GM12878 (cell line): ENCODE measurements around the gene APOBEC3B. TPM values are rescaled to one million over a fixed set of nuclear protein-coding genes. Genes with fewer than 3 reads are reported as not detected.

Experiments used
- ATAC-seq: fragments of 200-7000 bp; cut with Tn5 transposase; 3 replicates; pipeline ENCODE4 v1.9.1; 2020; ENCODE audit warnings: mild to moderate bottlenecking, moderate library complexity
- BruUV-seq: library from RNA; stranded (reverse); fragments of 400-500 nt; replicated peaks from 2 replicates; lab custom pipeline; 2021; lab: Mats Ljungman, UMichigan
- CTCF ChIA-PET: fragments of 300-600 bp; sonication (Branson Sonifier 250); formaldehyde crosslinking; extraction: SDS; loops from one replicate; lab custom pipeline; 2021; ENCODE audit warnings: inconsistent platforms; lab: Yijun Ruan, JAX
- POLR2A ChIA-PET: fragments of 350-600 bp; formaldehyde crosslinking; extraction: SDS; loops from one replicate; lab custom pipeline; 2021; ENCODE audit warnings: inconsistent platforms; lab: Charles Lee
- RAD21 ChIA-PET: fragments of 300-600 bp; sonication (Branson Sonifier 250); formaldehyde crosslinking; loops from one replicate; lab custom pipeline; 2023; ENCODE audit warnings: antibody characterized with exemption; ENCODE audit not compliant: unreplicated experiment; lab: Charles Lee
- SMC1A ChIA-PET: fragments of 300-600 bp; sonication (Branson Sonifier 250); formaldehyde crosslinking; loops from one replicate; lab custom pipeline; 2023; ENCODE audit not compliant: unreplicated experiment, uncharacterized antibody; lab: Charles Lee
- DNase-seq: peaks from one replicate; pipeline ENCODE4 v3.0.0-alpha.2; 2011; ENCODE audit warnings: low read depth, low spot score
- FAIRE-seq: peaks from 3 replicates; lab custom pipeline; 2011; peaks lifted over from hg19 to GRCh38; lab: Jason Lieb, UNC
- H2AFZ ChIP-seq: 2 replicates; pipeline ENCODE4 v1.6.0; 2011; ENCODE audit warnings: low read depth, low read length, control low read depth; ENCODE audit not compliant: control insufficient read depth
- H3K27ac ChIP-seq: 2 replicates; pipeline ENCODE4 v1.5.1; 2011; ENCODE audit warnings: control low read depth; ENCODE audit not compliant: control insufficient read depth, insufficient read depth
- H3K27me3 ChIP-seq, 2 experiments: replicated peaks in 1 of 2; 2 replicates each; pipeline versions ENCODE4 v1.6.0 to v1.6.1; 2011; ENCODE audit warnings: low read length in 1 of 2; ENCODE audit not compliant: control insufficient read depth in 2 of 2, insufficient read depth in 2 of 2
- H3K36me3 ChIP-seq, 2 experiments: 2 replicates each; pipeline ENCODE4 v1.5.1; 2011; ENCODE audit warnings: low read length in 1 of 2; ENCODE audit not compliant: control insufficient read depth in 2 of 2, insufficient read depth in 2 of 2
- H3K4me1 ChIP-seq: 2 replicates; pipeline ENCODE4 v1.6.1; 2011; ENCODE audit warnings: mild to moderate bottlenecking, low read length, moderate library complexity, mixed read lengths; ENCODE audit not compliant: control insufficient read depth, insufficient read depth
- H3K4me2 ChIP-seq: 2 replicates; pipeline ENCODE4 v1.6.0; 2011; ENCODE audit warnings: control low read depth; ENCODE audit not compliant: control insufficient read depth, insufficient read depth
- H3K4me3 ChIP-seq: fragments of 200-600 bp; sonication (generic); 2 replicates; pipeline ENCODE4 v1.5.1; 2016
- H3K79me2 ChIP-seq: 2 replicates; pipeline ENCODE4 v1.6.0; 2011; ENCODE audit warnings: low read length; ENCODE audit not compliant: control insufficient read depth, insufficient read depth
- H3K9ac ChIP-seq: 2 replicates; pipeline ENCODE4 v1.8.0; 2011; ENCODE audit warnings: low read length, control low read depth, mixed read lengths; ENCODE audit not compliant: control insufficient read depth, insufficient read depth
- H3K9me3 ChIP-seq: replicated peaks from 3 replicates; pipeline ENCODE4 v1.5.1; 2011; ENCODE audit warnings: mild to moderate bottlenecking, low read length; ENCODE audit not compliant: control insufficient read depth, insufficient read depth
- H4K20me1 ChIP-seq: 2 replicates; pipeline ENCODE4 v1.6.0; 2011; ENCODE audit not compliant: control insufficient read depth, insufficient read depth
- FOXK2 ChIP-seq: fragments of 450-650 bp; IDR thresholded peaks from 2 replicates; pipeline ENCODE4 v1.6.1; 2017; ENCODE audit warnings: mild to moderate bottlenecking, moderate library complexity
- HDAC6 ChIP-seq: fragments of 200-600 bp; sonication (generic); IDR thresholded peaks from one replicate; pipeline ENCODE4 v1.8.0; 2017; ENCODE audit warnings: antibody characterized with exemption; ENCODE audit not compliant: unreplicated experiment
- KLF5 ChIP-seq: fragments of 450-650 bp; IDR thresholded peaks from 2 replicates; pipeline ENCODE4 v1.6.1; 2014; ENCODE audit warnings: mild to moderate bottlenecking; ENCODE audit not compliant: partially characterized antibody
- MTA3 ChIP-seq: IDR thresholded peaks from 2 replicates; pipeline ENCODE4 v1.6.1; 2012; ENCODE audit warnings: low read length, inconsistent platforms, borderline replicate concordance
- NBN ChIP-seq: fragments of 450-650 bp; IDR thresholded peaks from 2 replicates; pipeline ENCODE4 v1.6.1; 2016
- RCOR1 ChIP-seq: conservative IDR thresholded peaks from 2 replicates; pipeline ENCODE4 v1.6.1; 2012; ENCODE audit warnings: low read depth, low read length, improper control_type of control experiment
- RELB ChIP-seq: fragments of 450-650 bp; IDR thresholded peaks from 2 replicates; pipeline ENCODE4 v1.6.1; 2017; ENCODE audit warnings: low read depth, mild to moderate bottlenecking, moderate library complexity
- SUPT20H ChIP-seq: IDR thresholded peaks from 2 replicates; pipeline ENCODE4 v1.6.1; 2011; ENCODE audit warnings: low read depth, mild to moderate bottlenecking, low read length, moderate library complexity, borderline replicate concordance; ENCODE audit not compliant: control insufficient read depth
- SUZ12 ChIP-seq: fragments of 200-600 bp; sonication (generic); IDR thresholded peaks from one replicate; pipeline ENCODE4 v1.6.1; 2018; ENCODE audit warnings: antibody characterized with exemption, mild to moderate bottlenecking; ENCODE audit not compliant: unreplicated experiment
- TCF3 ChIP-seq: IDR thresholded peaks from 2 replicates; pipeline ENCODE4 v1.6.1; 2012; ENCODE audit warnings: low read depth, mild to moderate bottlenecking, low read length, borderline replicate concordance; ENCODE audit not compliant: insufficient read depth
- ZBTB11 ChIP-seq: fragments of 450-650 bp; formaldehyde crosslinking; IDR thresholded peaks from 2 replicates; pipeline ENCODE4 v1.5.0; 2022; ENCODE audit warnings: mild to moderate bottlenecking, missing genetic modification characterization
- ZNF274 ChIP-seq: IDR thresholded peaks from one replicate; pipeline ENCODE4 v1.8.0; 2011; ENCODE audit not compliant: insufficient read length, insufficient read depth
- ZNF622 ChIP-seq: fragments of 450-650 bp; IDR thresholded peaks from 2 replicates; pipeline ENCODE4 v1.6.1; 2017; ENCODE audit warnings: mild to moderate bottlenecking, inconsistent platforms
- ZNF687 ChIP-seq: fragments of 450-650 bp; IDR thresholded peaks from 2 replicates; pipeline ENCODE4 v1.6.1; 2017; ENCODE audit warnings: mild to moderate bottlenecking, moderate library complexity
- WGBS: methylation state at CpG from one replicate; pipeline ENCODE4 v1.1.6; 2016; ENCODE audit warnings: low lambda C conversion rate; ENCODE audit not compliant: insufficient replicate concordance, insufficient coverage; ENCODE audit errors: missing lambda C conversion rate; 5-methylcytosine and 5-hydroxymethylcytosine counted together
- in situ Hi-C: fragments of 300-500 bp; cut with MboI; formaldehyde crosslinking; loops from 9 replicates; pipeline ENCODE4 v1.14.3; 2018; ENCODE audit warnings: mixed read lengths
- intact Hi-C: fragments of 100-400 bp; cut with micrococcal nuclease; formaldehyde crosslinking; loops from one replicate; pipeline ENCODE4 v1.14.2; 2022; ENCODE audit not compliant: unreplicated experiment
- polyA plus RNA-seq, 11 experiments: library from polyadenylated mRNA; depleted of rRNA in 4 of 11; unstranded in 6 of 11; stranded (reverse) in 5 of 11; fragments of >200 nt; fragmentation: Nextera tagmentation in 4 of 11; fragmentation: Illumina TruSeq in 1 of 11; extraction: Ambion mirVana in 4 of 11; extraction: Trizol in 1 of 11; gene quantifications; 1 replicate in 1 of 11; 2 replicates in 10 of 11; pipeline versions ENCODE4 v1.2.1 to v1.2.3, GENCODE V29; 2011 to 2016; ENCODE audit warnings: inconsistent platforms in 2 of 11, missing spikeins in 2 of 11, low read depth in 1 of 11
- total RNA-seq, 4 experiments: library from RNA; depleted of rRNA in 3 of 4; stranded (reverse); fragments of >200 nt in 3 of 4; fragmentation: Illumina TruSeq in 1 of 4; extraction: Trizol in 1 of 4; gene quantifications; 2 replicates each; pipeline versions ENCODE4 v1.2.1 to v1.2.3, GENCODE V29; 2013 to 2021

The APOBEC3B gene
- total and polyA plus RNA-seq, 10 of the 15 experiments (the other 5 are each of a cell fraction or from before 2014, with no cell fraction given) = 2.4 to 75.1 (median 30.9) TPM

- H3K4me3 ChIP-seq = no peak overlapping the region
- H3K4me1 ChIP-seq = peaks cover 37% of the 10 kb centered on the region
- no peaks in the 10 kb centered on the region for H3K79me2 ChIP-seq
- no peaks in the 10 kb centered on the region for H3K27me3 ChIP-seq
- H3K27ac ChIP-seq = no peak overlapping the region
- H3K4me2 ChIP-seq = no peak overlapping the region
- ATAC-seq (no peak), DNase-seq (no peak), FAIRE-seq (no peak)
- no peaks in the 10 kb centered on the region for H4K20me1 ChIP-seq
- no peaks in the 10 kb centered on the region for H3K9me3 ChIP-seq
- intact Hi-C loops (loop anchor here (5.0 kb wide), 1 partner anchor 40 kb away; the partner anchor contains the start of gene APOBEC3B), in situ Hi-C loops (no loop called here)
- BruUV-seq = no TSS peak
- no peak overlapping the region for H2AFZ ChIP-seq
- CTCF ChIA-PET = interaction anchor here (1.0 to 3.5 kb wide), 5 partner anchors 10 to 73 kb away, joined by 3 to 24 read pairs (median 10); no protein-coding TSS in a partner anchor
- SMC1A ChIA-PET = interaction anchor here (1.2 to 1.5 kb wide), 6 partner anchors 9 to 73 kb away, joined by 4 to 7 read pairs (median 6); no protein-coding TSS in a partner anchor
- 40% methylated on average over 5 of the region's 5 CpGs for WGBS
- RAD21 ChIA-PET = interaction anchor here (1.1 to 1.4 kb wide), 3 partner anchors 9 to 69 kb away, joined by 4 to 6 read pairs (median 5); no protein-coding TSS in a partner anchor
- H3K9ac ChIP-seq = no peak overlapping the region
- POLR2A ChIA-PET = interaction anchor here (1.1 kb wide), 1 partner anchor 13 kb away, joined by 3 read pairs; no protein-coding TSS in a partner anchor
- no peaks in the 10 kb centered on the region for H3K36me3 ChIP-seq
- no peak for TF ChIP-seq NBN
- no peak for TF ChIP-seq ZNF687
- TF ChIP-seq FOXK2 = no peak
- TF ChIP-seq ZNF274 = no peak
- TF ChIP-seq ZBTB11 (CRISPR knock-in tag) = no peak
- TF ChIP-seq MTA3 = no peak
- no peak for TF ChIP-seq RELB
- no peak for TF ChIP-seq KLF5
- no peak for TF ChIP-seq SUZ12
- no peak for TF ChIP-seq HDAC6
- TF ChIP-seq ZNF622 = no peak
- no peak for TF ChIP-seq TCF3
- no peak for TF ChIP-seq SUPT20H
- TF ChIP-seq RCOR1 = no peak
These were observed 39.4 kb upstream of the APOBEC3B start for GRCh38 chr22:38942702-38943101.
